ENCODE data around the gene ARAP2.

Gene ARAP2

DNA sequence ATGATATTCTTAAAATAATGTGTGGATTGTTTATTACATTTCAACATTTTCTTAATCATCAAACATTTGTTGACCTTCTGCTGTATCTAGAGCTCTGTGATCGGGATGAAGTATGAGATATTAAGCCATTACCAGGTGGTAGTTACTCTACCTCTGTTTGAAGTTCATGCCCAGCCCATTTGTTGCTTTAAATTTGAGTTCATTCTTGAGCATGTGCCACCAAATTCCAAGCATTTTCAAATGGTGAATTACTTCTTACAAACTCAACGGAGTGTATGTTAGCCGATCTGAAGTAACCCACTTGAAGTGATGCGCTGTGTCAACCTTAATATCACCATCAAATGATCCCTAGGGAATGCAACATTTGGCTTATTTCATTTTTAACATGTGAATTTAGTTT is 29.8 kb upstream of the ARAP2 start:
- no peaks in the 10 kb centered on the region for H3K9me3 Mint-ChIP-seq
- H3K27me3 Mint-ChIP-seq: no peaks in the 10 kb centered on the region
- no peaks in the 10 kb centered on the region for H3K36me3 Mint-ChIP-seq
- H3K4me1 Mint-ChIP-seq: peaks cover 13% of the 10 kb centered on the region
- H3K4me3 Mint-ChIP-seq: no peak overlapping the region
- H3K27ac Mint-ChIP-seq: no peak overlapping the region

DNA sequence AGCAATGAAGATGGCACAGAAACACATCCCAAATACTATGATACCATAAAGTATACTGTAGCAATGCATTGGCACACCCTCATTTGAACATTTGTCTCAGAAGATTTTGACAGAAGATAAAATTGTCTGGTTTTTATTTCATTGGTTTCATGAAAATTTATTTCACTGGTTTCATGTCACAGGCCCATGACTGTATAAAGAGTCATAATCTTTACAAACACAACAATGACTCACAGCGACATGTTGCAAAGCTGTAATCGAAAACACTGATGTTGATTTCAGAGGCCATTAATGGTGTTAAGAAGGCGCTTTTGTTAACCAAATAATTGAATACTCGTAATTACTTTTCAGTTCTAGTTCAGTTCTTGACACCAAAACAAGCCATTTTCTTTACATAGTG is 29.0 kb upstream of the ARAP2 start:
- Mint-ChIP-seq H3K27ac (no peak overlapping the region), H3K4me1 (peaks cover 15% of the 10 kb centered on the region), H3K27me3 (no peaks in the 10 kb centered on the region), H3K9me3 (no peaks in the 10 kb centered on the region), H3K4me3 (no peak overlapping the region), H3K36me3 (no peaks in the 10 kb centered on the region)

GRCh38 chr4:36269533-36270173 is 25.3 kb upstream of the ARAP2 start:
- Mint-ChIP-seq H3K36me3 (no peaks in the 10 kb centered on the region), H3K4me3 (no peak overlapping the region), H3K9me3 (no peaks in the 10 kb centered on the region), H3K27ac (no peak overlapping the region), H3K4me1 (peaks cover 33% of the 10 kb centered on the region), H3K27me3 (no peaks in the 10 kb centered on the region)

DNA sequence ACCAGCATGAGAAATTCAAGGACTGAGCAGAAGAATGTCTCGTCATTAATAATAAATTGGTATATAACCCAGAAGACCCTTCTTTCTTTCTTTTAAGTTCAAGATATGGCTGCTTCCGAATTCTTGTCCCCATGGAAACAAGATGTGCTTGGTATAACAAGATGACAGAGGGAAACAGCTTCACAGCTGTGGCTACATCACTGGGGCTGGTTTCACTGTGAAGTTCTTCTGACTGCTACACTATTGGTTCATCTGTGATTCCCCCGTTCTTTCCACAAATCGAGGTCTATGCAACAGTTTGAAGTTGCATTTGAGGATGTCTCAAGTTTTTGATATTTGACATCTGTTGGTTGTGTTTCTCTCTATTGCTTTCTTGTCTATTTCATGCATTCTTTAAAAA is 24.8 kb upstream of the ARAP2 start:
- H3K9me3 Mint-ChIP-seq: no peaks in the 10 kb centered on the region
- H3K27me3 Mint-ChIP-seq: no peaks in the 10 kb centered on the region
- H3K4me3 Mint-ChIP-seq: no peak overlapping the region
- peaks cover 33% of the 10 kb centered on the region for H3K4me1 Mint-ChIP-seq
- no peaks in the 10 kb centered on the region for H3K36me3 Mint-ChIP-seq
- no peak overlapping the region for H3K27ac Mint-ChIP-seq

DNA sequence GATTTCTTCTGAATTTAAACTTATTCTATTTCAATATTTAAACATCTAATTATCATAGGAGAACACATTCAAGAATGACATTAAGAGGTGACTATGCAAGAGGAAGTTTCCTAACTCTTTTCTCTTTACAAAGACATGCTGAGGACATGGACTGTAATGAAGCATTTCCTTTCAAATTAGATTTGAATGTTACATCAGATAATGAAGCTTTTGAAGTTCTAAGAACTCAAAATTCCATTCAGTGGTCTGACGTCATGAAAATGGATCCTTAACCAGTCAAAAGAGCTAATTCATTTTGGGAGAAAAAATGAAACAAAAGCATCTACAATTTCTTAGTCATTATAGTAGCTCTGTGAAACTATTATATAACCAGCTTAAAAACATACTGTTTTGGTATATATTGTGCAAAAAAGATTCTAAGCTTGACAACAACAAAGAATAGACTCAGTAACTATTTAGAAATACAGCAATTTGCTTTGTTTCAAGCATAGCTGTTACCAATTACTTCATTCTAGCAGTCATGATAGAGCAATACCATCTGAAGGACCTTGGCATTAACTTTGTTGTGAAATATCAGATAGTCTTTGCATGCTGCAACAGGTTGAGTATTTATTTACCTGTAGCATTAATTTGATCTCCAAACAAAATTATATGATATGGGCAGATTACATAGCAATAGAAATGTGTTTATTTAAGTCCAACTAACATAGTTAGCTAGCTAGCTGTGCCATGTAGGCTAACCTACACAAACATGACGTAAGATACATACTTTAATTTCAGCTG is 23.4 kb upstream of the ARAP2 start:
- no peaks in the 10 kb centered on the region for H3K9me3 Mint-ChIP-seq
- H3K4me1 Mint-ChIP-seq: peaks cover 33% of the 10 kb centered on the region
- no peak overlapping the region for H3K4me3 Mint-ChIP-seq
- H3K27ac Mint-ChIP-seq: peak overlapping the region; percentile 24
- no peaks in the 10 kb centered on the region for H3K36me3 Mint-ChIP-seq
- H3K27me3 Mint-ChIP-seq: no peaks in the 10 kb centered on the region

DNA sequence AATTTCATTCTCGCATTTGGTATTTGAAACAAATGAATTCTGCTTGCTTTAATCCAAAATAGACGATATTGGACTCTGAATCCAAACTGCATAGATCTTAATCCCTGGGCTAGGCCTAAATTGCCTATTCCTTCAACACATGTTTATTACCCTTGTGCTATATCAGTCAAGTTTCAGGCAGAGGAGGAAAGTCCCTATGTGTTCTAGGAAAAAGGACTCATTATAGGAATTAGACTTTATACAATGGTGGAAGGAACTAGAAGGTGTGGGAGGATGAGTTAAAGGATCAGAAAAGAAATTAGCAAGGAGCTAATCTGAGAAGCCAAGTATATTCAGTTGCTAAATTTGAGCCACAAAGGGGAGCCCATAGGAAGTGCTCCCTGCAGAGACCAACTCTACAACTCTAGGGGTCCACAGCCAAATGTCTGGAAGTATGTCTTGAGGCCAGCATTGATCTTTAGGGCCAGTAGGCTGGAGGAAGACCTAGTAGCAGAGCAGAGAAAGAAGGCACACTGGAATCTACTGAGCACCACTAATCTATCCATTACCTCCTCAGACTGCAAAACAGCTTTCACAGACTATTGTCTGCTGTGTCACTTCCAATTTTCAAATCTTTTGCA is 20.0 kb upstream of the ARAP2 start:
- Mint-ChIP-seq H3K9me3 (no peaks in the 10 kb centered on the region), H3K27ac (no peak overlapping the region), H3K27me3 (no peaks in the 10 kb centered on the region), H3K4me1 (peaks cover 28% of the 10 kb centered on the region), H3K4me3 (no peak overlapping the region), H3K36me3 (no peaks in the 10 kb centered on the region)

DNA sequence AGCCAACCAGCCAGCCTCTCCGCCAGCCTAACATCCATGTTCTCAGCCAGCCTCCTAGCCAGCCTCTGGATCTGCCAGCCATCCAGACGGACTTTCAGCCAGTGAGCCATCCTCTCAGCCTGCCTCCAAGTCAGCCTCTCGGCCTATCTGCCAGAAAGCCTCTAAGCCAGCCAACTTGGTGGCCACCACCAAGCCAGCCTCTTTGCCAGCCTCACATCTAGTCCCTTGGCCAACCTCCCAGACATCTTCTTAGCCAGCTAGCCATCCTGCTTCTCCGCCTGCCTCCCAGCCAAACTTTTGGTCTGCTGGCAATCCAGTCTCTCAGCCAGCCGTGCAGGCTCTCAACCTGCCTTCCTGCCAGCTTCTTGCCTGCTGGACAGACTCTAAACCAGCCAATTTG is 16.4 kb upstream of the ARAP2 start:
- Mint-ChIP-seq H3K27me3 (no peaks in the 10 kb centered on the region), H3K4me1 (peaks cover 15% of the 10 kb centered on the region), H3K36me3 (no peaks in the 10 kb centered on the region), H3K9me3 (no peaks in the 10 kb centered on the region), H3K4me3 (no peak overlapping the region), H3K27ac (no peak overlapping the region)

DNA sequence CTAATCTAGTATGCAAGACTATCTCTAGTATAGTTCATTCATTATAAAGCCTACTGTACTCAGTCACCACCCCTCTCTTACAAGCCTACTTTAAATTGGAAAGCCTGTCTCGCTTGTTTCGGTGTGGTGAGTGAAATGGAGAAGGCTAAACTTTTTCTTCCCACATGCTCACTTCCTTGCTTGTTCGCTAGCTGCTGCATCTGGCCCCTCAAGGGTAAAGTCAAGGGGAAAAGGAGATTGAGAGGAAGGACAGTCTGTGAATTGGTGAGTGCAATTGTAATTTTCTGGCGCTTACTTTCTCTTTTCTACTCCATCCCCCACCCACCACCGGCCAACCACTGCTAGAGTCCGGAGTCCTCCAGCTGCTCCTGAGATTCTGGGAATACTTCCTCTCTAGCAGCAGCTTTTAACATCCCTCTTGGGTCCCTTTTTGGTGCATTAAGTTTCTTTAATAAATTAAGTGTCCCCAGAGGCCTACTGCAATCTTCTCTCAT is 12.1 kb upstream of the ARAP2 start:
- H3K4me3 Mint-ChIP-seq: peak overlapping the region; percentile 67
- H3K4me1 Mint-ChIP-seq: peaks cover 50% of the 10 kb centered on the region
- no peaks in the 10 kb centered on the region for H3K27me3 Mint-ChIP-seq
- H3K36me3 Mint-ChIP-seq: no peaks in the 10 kb centered on the region
- no peaks in the 10 kb centered on the region for H3K9me3 Mint-ChIP-seq
- H3K27ac Mint-ChIP-seq: peak overlapping the region; percentile 66

DNA sequence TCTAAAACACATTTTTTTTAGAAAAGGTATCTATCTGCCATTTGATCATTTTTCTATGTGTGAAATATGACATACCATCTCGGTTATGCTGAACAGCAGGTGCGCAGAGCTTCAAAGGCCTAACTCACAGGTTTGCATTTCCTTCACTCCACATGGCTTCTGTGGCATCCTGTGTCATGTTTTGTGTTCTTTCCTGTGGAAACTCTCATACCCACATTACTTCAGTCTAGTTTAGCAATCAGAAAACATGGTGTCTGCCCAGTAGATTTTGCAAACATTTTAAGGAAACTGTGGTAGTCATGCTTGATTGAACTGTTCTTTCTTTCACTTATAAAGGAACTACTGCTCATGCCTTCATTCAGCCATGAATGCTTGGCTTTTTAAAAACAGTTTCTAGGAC is 11.3 kb upstream of the ARAP2 start:
- Mint-ChIP-seq H3K36me3 (no peaks in the 10 kb centered on the region), H3K4me1 (peaks cover 50% of the 10 kb centered on the region), H3K27me3 (no peaks in the 10 kb centered on the region), H3K4me3 (peak overlapping the region; percentile 58), H3K27ac (peak overlapping the region; percentile 92), H3K9me3 (no peaks in the 10 kb centered on the region)

DNA sequence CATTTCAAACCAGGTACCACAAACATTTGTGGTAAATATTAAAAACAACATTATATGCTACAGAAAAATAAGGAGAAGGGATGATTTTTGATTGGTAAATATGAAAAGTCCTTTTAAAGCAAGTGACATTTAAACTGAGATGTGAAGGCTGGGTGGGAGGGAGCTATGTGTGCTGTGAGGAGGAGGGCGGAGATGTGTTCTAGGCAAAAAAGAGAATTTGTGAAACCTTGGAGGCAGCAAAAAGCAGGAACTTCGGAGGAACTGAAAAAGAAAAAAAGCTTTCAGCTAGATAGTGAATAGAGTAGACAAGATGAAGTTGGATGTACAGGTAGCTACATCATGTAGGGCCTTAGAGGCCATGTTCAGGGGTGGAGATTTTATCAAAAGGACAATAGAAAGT is 10.1 kb upstream of the ARAP2 start:
- Mint-ChIP-seq H3K9me3 (no peaks in the 10 kb centered on the region), H3K27ac (peak overlapping the region; percentile 68), H3K4me1 (peaks cover 50% of the 10 kb centered on the region), H3K4me3 (no peak overlapping the region), H3K27me3 (no peaks in the 10 kb centered on the region), H3K36me3 (no peaks in the 10 kb centered on the region)

DNA sequence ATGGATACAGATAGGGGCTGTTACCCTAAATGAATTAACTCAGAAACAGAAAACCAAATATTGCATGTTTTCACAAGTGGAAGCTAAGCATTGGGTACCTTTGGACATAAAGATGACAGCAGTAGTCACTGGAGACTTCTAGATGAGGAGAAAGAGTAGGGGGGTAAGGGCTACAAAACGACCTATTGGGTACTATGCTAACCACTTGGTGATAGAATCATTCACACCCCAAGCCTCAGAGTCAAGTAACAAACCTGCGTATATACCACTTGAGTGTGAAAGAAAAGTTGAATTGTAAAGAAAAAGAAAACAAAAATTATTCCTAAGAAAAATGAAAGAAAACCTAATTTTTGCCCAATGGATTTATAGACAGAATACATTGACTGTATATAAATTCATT is 7.7 kb upstream of the ARAP2 start:
- H3K36me3 Mint-ChIP-seq: no peaks in the 10 kb centered on the region
- no peaks in the 10 kb centered on the region for H3K27me3 Mint-ChIP-seq
- H3K27ac Mint-ChIP-seq: no peak overlapping the region
- no peak overlapping the region for H3K4me3 Mint-ChIP-seq
- H3K4me1 Mint-ChIP-seq: peaks cover 48% of the 10 kb centered on the region
- no peaks in the 10 kb centered on the region for H3K9me3 Mint-ChIP-seq

DNA sequence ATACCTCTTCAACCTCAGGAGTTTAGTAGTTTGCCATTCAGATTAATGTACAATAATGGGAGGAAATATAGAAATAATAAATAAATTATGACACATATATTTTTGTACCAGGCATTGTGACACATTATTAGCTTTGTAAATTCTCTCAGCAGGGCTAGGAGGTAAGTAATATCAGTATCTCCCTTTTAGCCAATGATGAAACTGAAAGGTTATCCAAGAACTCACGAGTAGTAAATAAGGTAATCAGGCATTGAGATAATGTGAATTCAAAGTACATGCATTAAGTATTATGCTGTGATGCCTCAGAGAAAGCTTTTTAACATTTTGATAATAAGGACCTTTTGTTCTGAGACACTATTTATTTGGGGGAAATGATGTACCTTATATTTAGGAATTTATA is 5.3 kb upstream of the ARAP2 start:
- Mint-ChIP-seq H3K27ac (no peak overlapping the region), H3K4me1 (peaks cover 37% of the 10 kb centered on the region)

GRCh38 chr4:36243355-36244256 is 708 bp downstream of the ARAP2 start:
- peaks cover 5% of the 10 kb centered on the region for H3K36me3 Mint-ChIP-seq
- peak overlapping the region; percentile 82 for H3K27ac Mint-ChIP-seq
- peaks cover 50% of the 10 kb centered on the region for H3K4me1 Mint-ChIP-seq
- H3K4me3 Mint-ChIP-seq: peak overlapping the region; percentile 88
- no peaks in the 10 kb centered on the region for H3K9me3 Mint-ChIP-seq
- no peaks in the 10 kb centered on the region for H3K27me3 Mint-ChIP-seq

More for the DNA sequence above, 5.3 kb upstream of the ARAP2 start:
- no peaks in the 10 kb centered on the region for H3K36me3 Mint-ChIP-seq
- no peak overlapping the region for H3K4me3 Mint-ChIP-seq
- no peaks in the 10 kb centered on the region for H3K27me3 Mint-ChIP-seq
- no peaks in the 10 kb centered on the region for H3K9me3 Mint-ChIP-seq

GRCh38 chr4:36242629-36243354 is 1.5 kb downstream of the ARAP2 start:
- Mint-ChIP-seq H3K27ac (peak overlapping the region; percentile 82), H3K27me3 (no peaks in the 10 kb centered on the region), H3K4me3 (peak overlapping the region; percentile 88), H3K9me3 (peaks cover 7% of the 10 kb centered on the region), H3K36me3 (peaks cover 13% of the 10 kb centered on the region), H3K4me1 (peaks cover 58% of the 10 kb centered on the region)

- Mint-ChIP-seq H3K27ac (peak overlapping the region; percentile 82), H3K9me3 (peaks cover 8% of the 10 kb centered on the region), H3K4me3 (peak overlapping the region; percentile 88), H3K27me3 (no peaks in the 10 kb centered on the region), H3K4me1 (peaks cover 60% of the 10 kb centered on the region), H3K36me3 (peaks cover 18% of the 10 kb centered on the region)
These were observed 2.5 kb downstream of the ARAP2 start for GRCh38 chr4:36241771-36242170.
